Measurements from ENCODE around the gene CENPU.
"Not testable (repeated sequence)": the region's sequence is repeated elsewhere in the genome, so short reads cannot be mapped to it uniquely, and the experiment has no call there.

The CENPU gene

GRCh38 chr4:184733654-184734524, at the start of gene CENPU:
Gene CENPU (minus strand): TSS chr4:184734096. CDS start chr4:184734062, 34 bp downstream.
- Histone ChIP-seq H3K36me3 (ENCODE audit: control insufficient read depth in 2 of 2, insufficient read depth in 2 of 2, low read length in 2 of 2) (no peaks in the 10 kb centered on the region), H3K4me3 (ENCODE audit: low read length in 2 of 2) (peak within 1 kb of the TSS; percentile 81 to 93), H3K27ac (ENCODE audit: low read length) (no peak within 1 kb of the TSS), H3K4me1 (ENCODE audit: control insufficient read depth, insufficient read depth, low read length) (peaks cover 15% of the 10 kb centered on the region), H3K9me3 (ENCODE audit: control insufficient read depth in 2 of 2, low read length in 2 of 2) (no peaks in the 10 kb centered on the region), H3K27me3 (ENCODE audit: control insufficient read depth in 1 of 2, insufficient read depth in 2 of 2, low read length in 2 of 2) (no peaks in the 10 kb centered on the region), H3K9ac (ENCODE audit: low read length in 2 of 2) (peak within 1 kb of the TSS; percentile 55 to 68)

- Histone ChIP-seq H3K4me1 (ENCODE audit: control insufficient read depth, insufficient read depth, low read length) (no peaks in the 10 kb centered on the region), H3K27ac (ENCODE audit: low read length) (no peak overlapping the region), H3K36me3 (ENCODE audit: control insufficient read depth in 2 of 2, insufficient read depth in 2 of 2, low read length in 2 of 2) (peaks cover 21 to 37% of the 10 kb centered on the region in 2 donors), H3K27me3 (ENCODE audit: control insufficient read depth in 1 of 2, insufficient read depth in 2 of 2, low read length in 2 of 2) (no peaks in the 10 kb centered on the region), H3K4me3 (ENCODE audit: low read length in 2 of 2) (no peak overlapping the region), H3K9me3 (ENCODE audit: control insufficient read depth in 2 of 2, low read length in 2 of 2) (no peaks in the 10 kb centered on the region), H3K9ac (ENCODE audit: low read length in 2 of 2) (no peak overlapping the region)
Observed at GRCh38 chr4:184782731-184783373, 49.0 kb upstream of the CENPU start.

GRCh38 chr4:184779160-184779559, 45.3 kb upstream of the CENPU start:
- peaks cover 22 to 31% of the 10 kb centered on the region in 2 donors for H3K36me3 ChIP-seq (ENCODE audit: control insufficient read depth in 2 of 2, insufficient read depth in 2 of 2, low read length in 2 of 2)
- H3K27me3 ChIP-seq (ENCODE audit: control insufficient read depth in 1 of 2, insufficient read depth in 2 of 2, low read length in 2 of 2); H3K27ac ChIP-seq (ENCODE audit: low read length); H3K9ac ChIP-seq (ENCODE audit: low read length in 2 of 2); H3K4me1 ChIP-seq (ENCODE audit: control insufficient read depth, insufficient read depth, low read length); H3K9me3 ChIP-seq (ENCODE audit: control insufficient read depth in 2 of 2, low read length in 2 of 2); H3K4me3 ChIP-seq (ENCODE audit: low read length in 2 of 2): not testable (repeated sequence)

GRCh38 chr4:184778325-184778724, 44.4 kb upstream of the CENPU start:
- H3K9me3 ChIP-seq (ENCODE audit: control insufficient read depth in 2 of 2, low read length in 2 of 2) = no peaks in the 10 kb centered on the region
- peaks cover 21 to 34% of the 10 kb centered on the region in 2 donors for H3K36me3 ChIP-seq (ENCODE audit: control insufficient read depth in 2 of 2, insufficient read depth in 2 of 2, low read length in 2 of 2)
- H3K27me3 ChIP-seq (ENCODE audit: control insufficient read depth in 1 of 2, insufficient read depth in 2 of 2, low read length in 2 of 2) = no peaks in the 10 kb centered on the region
- no peak overlapping the region for H3K27ac ChIP-seq (ENCODE audit: low read length)
- no peak overlapping the region for H3K9ac ChIP-seq (ENCODE audit: low read length in 2 of 2)
- H3K4me3 ChIP-seq (ENCODE audit: low read length in 2 of 2) = no peak overlapping the region
- no peaks in the 10 kb centered on the region for H3K4me1 ChIP-seq (ENCODE audit: control insufficient read depth, insufficient read depth, low read length)

- Histone ChIP-seq H3K36me3 (ENCODE audit: control insufficient read depth in 2 of 2, insufficient read depth in 2 of 2, low read length in 2 of 2) (peaks cover 21 to 35% of the 10 kb centered on the region in 2 donors), H3K27me3 (ENCODE audit: control insufficient read depth in 1 of 2, insufficient read depth in 2 of 2, low read length in 2 of 2) (no peaks in the 10 kb centered on the region), H3K9me3 (ENCODE audit: control insufficient read depth in 2 of 2, low read length in 2 of 2) (no peaks in the 10 kb centered on the region), H3K4me1 (ENCODE audit: control insufficient read depth, insufficient read depth, low read length) (no peaks in the 10 kb centered on the region), H3K9ac (ENCODE audit: low read length in 2 of 2) (no peak overlapping the region), H3K4me3 (ENCODE audit: low read length in 2 of 2) (no peak overlapping the region), H3K27ac (ENCODE audit: low read length) (no peak overlapping the region)
Observed at GRCh38 chr4:184776821-184777220, 42.9 kb upstream of the CENPU start.

GRCh38 chr4:184775854-184776555, 42.1 kb upstream of the CENPU start:
- H3K9me3 ChIP-seq (ENCODE audit: control insufficient read depth in 2 of 2, low read length in 2 of 2) = no peaks in the 10 kb centered on the region
- no peak overlapping the region for H3K9ac ChIP-seq (ENCODE audit: low read length in 2 of 2)
- no peaks in the 10 kb centered on the region for H3K27me3 ChIP-seq (ENCODE audit: control insufficient read depth in 1 of 2, insufficient read depth in 2 of 2, low read length in 2 of 2)
- H3K27ac ChIP-seq (ENCODE audit: low read length) = no peak overlapping the region
- peaks cover 21 to 33% of the 10 kb centered on the region in 2 donors for H3K36me3 ChIP-seq (ENCODE audit: control insufficient read depth in 2 of 2, insufficient read depth in 2 of 2, low read length in 2 of 2)
- H3K4me3 ChIP-seq (ENCODE audit: low read length in 2 of 2) = no peak overlapping the region
- no peaks in the 10 kb centered on the region for H3K4me1 ChIP-seq (ENCODE audit: control insufficient read depth, insufficient read depth, low read length)

GRCh38 chr4:184774152-184774551, 40.3 kb upstream of the CENPU start:
- Histone ChIP-seq H3K4me1 (ENCODE audit: control insufficient read depth, insufficient read depth, low read length) (no peaks in the 10 kb centered on the region), H3K9ac (ENCODE audit: low read length in 2 of 2) (no peak overlapping the region), H3K36me3 (ENCODE audit: control insufficient read depth in 2 of 2, insufficient read depth in 2 of 2, low read length in 2 of 2) (peaks cover 28 to 40% of the 10 kb centered on the region in 2 donors), H3K27ac (ENCODE audit: low read length) (no peak overlapping the region), H3K27me3 (ENCODE audit: control insufficient read depth in 1 of 2, insufficient read depth in 2 of 2, low read length in 2 of 2) (no peaks in the 10 kb centered on the region), H3K4me3 (ENCODE audit: low read length in 2 of 2) (no peak overlapping the region), H3K9me3 (ENCODE audit: control insufficient read depth in 2 of 2, low read length in 2 of 2) (no peaks in the 10 kb centered on the region)

- peaks cover 43 to 48% of the 10 kb centered on the region in 2 donors for H3K36me3 ChIP-seq (ENCODE audit: control insufficient read depth in 2 of 2, insufficient read depth in 2 of 2, low read length in 2 of 2)
- no peaks in the 10 kb centered on the region for H3K9me3 ChIP-seq (ENCODE audit: control insufficient read depth in 2 of 2, low read length in 2 of 2)
- H3K27me3 ChIP-seq (ENCODE audit: control insufficient read depth in 1 of 2, insufficient read depth in 2 of 2, low read length in 2 of 2) = no peaks in the 10 kb centered on the region
- no peak overlapping the region for H3K4me3 ChIP-seq (ENCODE audit: low read length in 2 of 2)
- no peak overlapping the region for H3K9ac ChIP-seq (ENCODE audit: low read length in 2 of 2)
- no peak overlapping the region for H3K27ac ChIP-seq (ENCODE audit: low read length)
- H3K4me1 ChIP-seq (ENCODE audit: control insufficient read depth, insufficient read depth, low read length) = no peaks in the 10 kb centered on the region
Observed at GRCh38 chr4:184771416-184771815, 37.5 kb upstream of the CENPU start.

- Histone ChIP-seq H3K4me1 (ENCODE audit: control insufficient read depth, insufficient read depth, low read length) (no peaks in the 10 kb centered on the region), H3K27ac (ENCODE audit: low read length) (no peak overlapping the region), H3K4me3 (ENCODE audit: low read length in 2 of 2) (no peak overlapping the region), H3K9me3 (ENCODE audit: control insufficient read depth in 2 of 2, low read length in 2 of 2) (no peaks in the 10 kb centered on the region), H3K27me3 (ENCODE audit: control insufficient read depth in 1 of 2, insufficient read depth in 2 of 2, low read length in 2 of 2) (no peaks in the 10 kb centered on the region), H3K9ac (ENCODE audit: low read length in 2 of 2) (no peak overlapping the region), H3K36me3 (ENCODE audit: control insufficient read depth in 2 of 2, insufficient read depth in 2 of 2, low read length in 2 of 2) (peaks cover 59 to 63% of the 10 kb centered on the region in 2 donors)
Observed at GRCh38 chr4:184769141-184769765, 35.4 kb upstream of the CENPU start.

GRCh38 chr4:184768296-184768695, 34.4 kb upstream of the CENPU start:
- no peaks in the 10 kb centered on the region for H3K27me3 ChIP-seq (ENCODE audit: control insufficient read depth in 1 of 2, insufficient read depth in 2 of 2, low read length in 2 of 2)
- H3K9ac ChIP-seq (ENCODE audit: low read length in 2 of 2) = no peak overlapping the region
- no peak overlapping the region for H3K4me3 ChIP-seq (ENCODE audit: low read length in 2 of 2)
- H3K9me3 ChIP-seq (ENCODE audit: control insufficient read depth in 2 of 2, low read length in 2 of 2) = no peaks in the 10 kb centered on the region
- H3K27ac ChIP-seq (ENCODE audit: low read length) = no peak overlapping the region
- peaks cover 56 to 62% of the 10 kb centered on the region in 2 donors for H3K36me3 ChIP-seq (ENCODE audit: control insufficient read depth in 2 of 2, insufficient read depth in 2 of 2, low read length in 2 of 2)
- no peaks in the 10 kb centered on the region for H3K4me1 ChIP-seq (ENCODE audit: control insufficient read depth, insufficient read depth, low read length)
